GM21447 (cell line): ENCODE measurements around the gene TNIK.
"Not testable (repeated sequence)": the region's sequence is repeated elsewhere in the genome, so short reads cannot be mapped to it uniquely, and the experiment has no call there.

ENCODE experiments used
- ATAC-seq: cut with Tn5 transposase; IDR thresholded peaks from one replicate; pipeline ENCODE4 v1.9.1; 2021; ENCODE audit not compliant: unreplicated experiment

TNIK gene

DNA sequence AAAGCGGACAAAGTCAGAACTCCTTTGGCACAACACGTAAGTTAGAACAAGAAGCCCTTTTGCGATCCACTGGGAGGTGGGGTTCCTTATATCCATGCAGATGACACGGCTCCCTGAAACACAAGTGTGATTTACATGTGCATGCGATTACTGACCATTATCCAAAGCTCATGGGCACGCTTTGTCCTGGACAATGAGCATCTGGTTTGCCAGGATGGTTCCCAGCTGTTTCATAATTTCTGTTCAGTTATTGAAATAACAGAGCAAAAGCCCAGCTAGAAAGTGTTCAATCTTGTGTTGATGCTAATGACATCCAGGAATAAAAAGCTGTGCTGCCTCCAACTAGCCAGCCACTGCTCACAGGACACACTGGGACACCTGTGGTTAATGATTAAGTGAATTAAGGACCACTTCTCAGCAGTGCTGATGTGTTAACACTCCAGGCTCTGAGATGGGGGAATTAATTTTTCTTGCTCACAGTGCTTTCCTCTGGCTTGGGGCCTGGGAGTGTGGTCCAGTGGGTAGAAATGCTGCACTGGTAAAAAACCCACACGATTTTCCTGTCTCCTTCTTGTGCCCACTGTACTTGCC lies 310.6 kb downstream of the TNIK start:
- no peak for ATAC-seq

DNA sequence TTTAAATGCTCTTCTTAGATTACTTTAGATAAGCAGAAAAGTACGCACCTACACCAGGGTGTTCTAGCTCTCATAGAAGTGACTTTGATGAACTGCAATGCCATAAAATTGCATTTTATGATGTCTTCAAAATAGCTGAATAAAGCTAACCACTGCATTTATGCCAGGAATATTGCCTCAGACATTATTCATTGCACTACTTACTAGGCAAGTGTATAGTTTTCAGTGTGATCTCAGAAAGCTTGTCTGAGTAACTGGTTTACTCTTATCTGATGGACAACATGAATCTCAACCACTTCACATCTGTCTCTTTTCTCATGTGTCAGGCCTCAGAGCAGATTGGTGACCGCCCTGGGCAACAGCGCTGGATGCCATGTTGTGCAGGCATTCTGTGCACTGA lies 314.4 kb downstream of the TNIK start:
- ATAC-seq, result no peak

GRCh38 chr3:171142985-171143384 lies 317.2 kb downstream of the TNIK start:
- ATAC-seq, result no peak

DNA sequence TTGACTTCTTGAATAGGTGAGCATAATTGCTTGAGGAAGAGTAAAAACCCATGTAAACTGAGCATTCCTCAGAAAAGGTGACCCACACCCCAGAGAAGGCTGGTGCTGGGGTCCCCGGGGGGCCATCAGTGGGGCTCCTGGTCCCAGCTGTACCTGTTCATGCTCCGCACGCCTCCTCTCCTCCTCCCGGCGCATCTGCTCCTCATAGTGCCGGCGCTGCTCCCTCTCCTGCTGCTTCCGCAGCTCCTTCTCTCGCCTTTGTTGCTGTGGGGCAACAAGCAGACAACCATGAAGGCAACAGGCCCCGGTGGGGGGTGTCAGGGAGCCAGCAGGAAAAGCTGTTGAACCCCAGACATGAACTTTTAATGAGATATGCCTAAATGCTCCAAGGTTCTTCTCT lies 320.0 kb downstream of the TNIK start:
- no peak for ATAC-seq

DNA sequence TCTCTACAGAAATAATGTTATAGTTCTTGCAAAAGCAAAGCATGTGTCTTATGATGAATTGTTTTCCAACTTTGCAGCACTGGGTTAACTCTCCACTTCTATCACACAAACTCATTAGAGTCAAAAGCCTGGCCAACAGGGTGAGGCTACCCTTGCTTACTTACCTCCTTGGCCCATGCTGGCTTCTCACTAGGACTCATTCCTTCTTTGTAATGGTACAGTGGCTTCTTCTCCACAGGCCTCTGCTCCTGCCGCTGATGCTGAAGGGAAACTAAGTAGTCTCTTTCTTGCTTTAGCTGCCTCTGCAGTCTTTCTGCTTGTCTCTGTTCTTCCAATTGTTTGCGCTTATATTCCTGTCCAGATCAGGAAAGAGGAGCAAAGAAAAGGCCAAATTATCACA lies 322.2 kb downstream of the TNIK start:
- ATAC-seq, result no peak

DNA sequence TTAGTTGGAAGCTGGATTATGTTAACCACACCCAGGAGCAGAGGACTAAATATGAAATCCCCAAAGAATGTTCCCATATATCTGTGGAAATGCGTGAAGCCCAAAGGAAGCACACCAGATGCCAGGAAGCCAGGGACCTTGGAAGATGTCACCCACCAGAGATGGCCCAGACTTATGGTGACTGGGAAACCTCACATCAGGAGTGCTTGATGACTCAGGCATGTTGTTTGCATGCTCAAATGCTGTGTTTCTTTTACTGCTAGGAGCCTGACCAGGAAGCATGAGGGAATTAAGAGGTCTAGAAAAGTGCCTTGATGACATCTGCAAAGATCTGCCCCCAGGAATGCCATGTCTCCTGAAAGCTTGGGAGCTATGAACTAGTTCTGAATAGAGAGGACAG lies 324.7 kb downstream of the TNIK start:
- no peak for ATAC-seq

DNA sequence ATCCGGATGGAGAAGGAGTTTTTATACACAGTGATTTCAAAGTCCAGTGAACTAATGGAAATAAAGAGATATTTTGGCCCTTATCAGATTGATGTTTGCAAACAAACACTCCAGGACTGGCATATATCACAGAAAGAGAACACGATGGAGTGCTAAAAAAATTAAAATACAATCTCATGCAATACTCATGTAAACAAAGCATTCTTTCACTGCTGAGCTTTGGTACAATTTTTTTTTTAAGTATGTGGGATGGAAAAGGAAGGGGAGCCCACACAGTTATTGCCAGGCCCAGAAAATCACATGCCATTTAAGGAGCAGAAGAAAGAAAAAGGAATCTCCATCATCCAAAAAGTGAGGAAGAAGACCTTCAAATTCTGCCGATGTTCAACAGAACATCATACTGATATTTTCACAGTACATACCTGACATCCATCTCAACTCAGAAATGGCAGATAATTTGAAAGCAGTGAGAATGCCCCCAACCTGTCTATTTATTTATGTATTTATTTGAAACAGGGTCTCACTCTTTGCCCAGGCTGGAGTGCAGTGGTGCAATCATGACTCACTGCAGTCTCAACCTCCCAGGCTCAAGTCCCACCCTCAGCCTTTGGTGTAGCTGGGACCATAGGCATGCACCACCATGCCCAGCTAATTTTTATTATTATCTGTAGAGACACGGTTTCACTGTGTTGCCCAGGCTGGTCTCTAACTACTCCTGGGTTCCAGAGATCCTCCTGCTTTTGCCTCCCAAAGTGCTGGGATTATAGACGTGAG lies 326.2 kb downstream of the TNIK start:
- no peak for ATAC-seq

GRCh38 chr3:171133337-171133736 lies 326.9 kb downstream of the TNIK start:
- ATAC-seq, result no peak

DNA sequence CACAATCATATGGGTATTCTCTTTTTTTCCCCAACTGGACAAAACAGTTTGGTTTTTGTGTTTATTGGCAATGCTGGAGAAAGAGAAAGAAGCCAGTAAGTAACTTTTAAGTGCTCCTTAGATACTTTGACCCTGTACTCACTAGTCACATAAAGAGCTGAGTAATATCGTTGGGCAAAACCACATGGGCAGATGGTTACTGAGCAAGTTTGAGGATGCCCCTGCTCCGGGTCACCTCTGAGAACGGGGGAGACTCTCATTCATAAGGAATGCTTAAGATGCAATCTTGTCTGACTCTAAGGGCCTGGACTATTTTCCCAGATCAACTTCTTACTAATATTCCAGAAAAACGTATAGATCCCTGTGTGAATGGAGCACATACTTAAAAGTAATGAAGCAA lies 327.3 kb downstream of the TNIK start:
- ATAC-seq, result no peak

- no peak for ATAC-seq
Observed at GRCh38 chr3:171129827-171130226, 330.4 kb downstream of the TNIK start.

DNA sequence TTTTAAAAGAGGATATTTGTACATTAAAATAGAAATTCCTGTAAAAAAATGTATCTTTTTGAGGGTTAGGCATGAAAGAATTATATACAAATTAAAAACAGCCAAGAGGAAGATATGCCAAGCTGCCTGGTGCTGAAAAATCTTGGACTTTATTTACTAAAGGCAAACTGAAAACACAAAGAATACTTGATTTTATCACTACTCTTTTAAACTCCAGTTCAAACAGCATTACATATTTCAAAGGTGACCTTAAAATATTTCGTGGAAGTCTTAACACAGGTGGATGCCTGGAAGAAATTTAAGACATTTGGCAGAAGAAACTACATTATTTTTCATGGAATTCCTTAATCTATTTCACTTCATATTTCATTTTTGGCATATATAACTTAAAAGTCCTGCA lies 332.6 kb downstream of the TNIK start:
- no peak for ATAC-seq

- no peak for ATAC-seq
Observed at GRCh38 chr3:171126478-171127209, 333.6 kb downstream of the TNIK start.

DNA sequence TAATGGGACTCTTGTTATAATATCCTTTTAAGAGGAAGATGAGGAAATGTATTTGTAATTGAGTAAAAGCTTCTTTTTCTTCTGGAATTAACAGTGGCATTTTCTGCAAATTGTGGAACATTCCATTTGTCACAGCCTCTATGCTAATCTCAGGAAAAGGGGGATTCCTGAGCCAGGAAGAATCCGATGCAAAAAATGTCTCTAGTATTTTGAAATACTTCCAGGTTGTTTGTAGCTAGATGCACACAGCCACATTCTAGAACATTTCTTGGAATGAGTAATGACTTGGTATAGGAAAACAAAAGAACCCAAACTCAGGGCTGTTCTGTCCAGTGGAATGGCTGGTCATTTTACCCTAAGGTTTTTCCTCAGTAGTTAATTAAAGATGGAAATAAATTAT lies 335.2 kb downstream of the TNIK start:
- no peak for ATAC-seq

DNA sequence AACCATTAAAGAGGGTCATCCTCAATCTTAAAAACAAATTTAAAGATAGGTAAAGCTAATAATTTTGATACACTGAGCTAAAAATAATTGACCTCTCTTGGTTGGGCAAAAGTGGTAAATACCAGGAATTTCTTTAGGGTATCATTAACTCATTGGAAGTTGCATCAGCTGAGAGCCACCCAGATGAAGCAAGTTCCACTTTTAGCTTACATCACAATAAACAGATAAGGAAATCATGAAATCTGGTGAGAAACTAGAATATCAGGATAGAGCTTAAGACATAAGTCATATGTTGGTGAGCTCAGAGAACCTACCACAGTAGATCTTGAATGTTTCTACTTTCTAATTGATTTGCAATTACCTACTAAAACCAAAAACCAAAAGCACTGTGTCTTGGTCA lies 336.3 kb downstream of the TNIK start:
- no peak for ATAC-seq

DNA sequence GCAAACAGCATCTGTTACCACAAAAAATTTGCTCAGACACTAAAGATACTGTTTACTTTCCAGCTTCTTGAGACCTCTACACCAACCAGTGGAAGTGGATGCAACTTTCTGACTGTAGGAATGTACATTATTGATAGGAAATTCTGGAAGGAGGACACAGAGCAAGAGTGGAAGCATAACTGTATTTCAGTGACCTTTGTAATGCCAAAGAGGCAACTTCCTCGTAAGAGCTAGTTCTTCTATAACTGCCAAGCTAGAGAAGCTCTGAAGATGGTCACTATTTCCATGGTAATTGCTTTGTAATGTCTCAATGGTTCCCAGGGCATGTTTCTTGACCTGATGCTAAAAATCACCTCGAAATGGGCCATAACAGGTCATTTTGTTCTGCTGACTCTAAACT lies 337.3 kb downstream of the TNIK start:
- no peak for ATAC-seq

DNA sequence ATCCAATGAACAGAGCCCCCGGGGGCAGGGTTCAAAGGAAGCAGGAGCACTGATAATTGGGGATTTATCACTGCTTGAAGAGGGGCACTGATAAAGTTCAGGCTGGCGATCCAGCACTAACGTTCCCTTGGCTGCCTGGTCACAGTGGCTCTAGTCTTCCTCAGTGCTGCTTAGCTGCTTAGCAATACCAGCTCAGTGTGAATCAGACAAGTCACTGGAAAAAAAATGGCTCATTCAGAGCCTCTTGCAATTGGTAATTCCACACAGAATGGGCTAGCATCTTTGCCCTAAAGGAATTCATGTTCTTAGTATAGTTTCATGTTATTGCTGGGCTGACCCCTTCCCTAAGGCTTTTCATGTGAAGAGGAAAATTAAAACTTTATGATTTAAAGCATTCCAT lies 338.0 kb downstream of the TNIK start:
- no peak for ATAC-seq

DNA sequence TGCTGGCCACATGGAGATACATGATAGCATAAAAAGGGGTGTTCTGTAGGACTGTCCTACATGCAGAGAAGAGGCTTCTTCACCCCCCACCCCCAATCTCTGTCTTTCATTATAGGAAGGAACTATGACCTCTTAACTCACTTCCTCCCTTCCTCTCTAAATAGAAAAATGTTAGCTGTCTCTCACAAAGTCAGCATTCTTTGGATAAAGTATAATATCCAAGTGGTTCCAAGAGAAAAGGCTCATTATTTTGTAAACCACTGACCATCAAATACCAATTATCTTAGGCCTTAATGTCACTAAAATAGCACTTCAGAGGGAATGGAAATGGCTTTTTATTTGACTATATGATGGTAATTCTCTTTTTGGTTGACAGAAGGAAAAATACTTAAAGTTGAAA lies 338.4 kb downstream of the TNIK start:
- ATAC-seq, result no peak

- ATAC-seq, result not testable (repeated sequence)
Observed at GRCh38 chr3:171119402-171119801, 340.8 kb downstream of the TNIK start.

GRCh38 chr3:171118993-171119392 lies 341.2 kb downstream of the TNIK start:
- ATAC-seq, result not testable (repeated sequence)

DNA sequence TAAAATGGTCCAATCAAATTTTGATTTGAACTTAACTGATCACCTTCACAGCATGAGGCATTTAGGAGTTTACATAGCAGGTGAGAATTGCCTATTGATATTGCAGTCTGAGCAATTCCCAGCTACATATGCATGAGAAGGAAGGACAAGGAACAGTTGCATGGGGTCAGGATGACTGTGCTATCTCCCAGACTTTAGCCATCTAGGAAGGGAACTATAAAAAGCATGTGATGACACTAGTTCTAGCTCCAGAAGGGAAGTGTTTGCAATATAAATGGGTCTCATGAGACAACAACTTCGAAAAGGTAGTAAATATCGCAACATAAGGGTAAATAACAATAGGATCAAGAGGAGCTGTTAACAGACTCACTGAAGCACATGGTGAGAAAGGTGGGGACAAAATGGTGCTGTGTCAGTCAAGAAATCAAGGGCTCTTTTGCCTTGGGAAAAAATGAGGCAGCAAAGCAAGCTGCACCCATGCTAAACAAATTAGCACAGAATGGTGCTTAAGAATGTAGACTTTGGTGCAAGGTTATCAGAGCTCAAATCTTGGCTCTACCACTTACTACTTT lies 343.3 kb downstream of the TNIK start:
- ATAC-seq, result no peak

DNA sequence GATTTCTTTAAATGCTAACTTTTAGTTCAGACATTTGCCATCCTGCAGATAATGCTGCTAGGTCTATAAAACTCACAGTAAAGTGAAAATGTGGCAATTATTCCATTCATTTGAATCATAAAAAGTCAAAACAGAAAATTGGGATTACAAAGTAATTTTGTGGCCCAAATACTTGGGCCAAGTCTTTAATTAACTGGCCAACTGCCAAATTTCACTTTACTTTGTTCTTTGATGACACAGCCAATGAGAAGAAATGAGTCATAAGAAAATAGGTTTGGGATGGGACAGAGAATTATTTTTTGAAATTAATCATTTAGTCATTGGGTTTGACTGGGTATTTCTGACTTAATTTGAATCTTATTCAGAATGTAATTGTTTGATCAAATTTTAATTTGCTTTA lies 343.8 kb downstream of the TNIK start:
- ATAC-seq, result no peak

- ATAC-seq, result no peak
Observed at GRCh38 chr3:171115667-171116066, 344.5 kb downstream of the TNIK start.
